ENCODE data around the gene NTSR1.

Gene NTSR1

DNA sequence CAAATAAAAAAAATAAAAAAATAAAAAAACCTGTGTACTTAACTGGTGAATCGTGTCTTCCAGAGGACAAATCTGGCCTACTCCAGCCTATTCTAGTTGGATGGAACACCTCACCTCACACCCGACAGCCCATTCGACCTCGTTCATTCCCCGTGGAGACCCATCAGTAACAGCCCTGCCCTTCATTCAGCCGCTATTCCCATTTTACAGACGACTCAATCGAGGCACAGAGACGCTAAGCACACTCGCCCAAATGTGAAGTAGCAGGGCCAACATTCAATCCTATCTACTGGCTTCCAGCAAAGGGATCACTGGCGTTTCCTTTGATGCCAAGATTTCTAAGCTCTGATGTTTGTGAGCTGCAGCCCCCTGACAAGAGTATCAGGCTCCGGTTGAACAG is 1.8 kb upstream of the NTSR1 start:
- no peak for FAIRE-seq

DNA sequence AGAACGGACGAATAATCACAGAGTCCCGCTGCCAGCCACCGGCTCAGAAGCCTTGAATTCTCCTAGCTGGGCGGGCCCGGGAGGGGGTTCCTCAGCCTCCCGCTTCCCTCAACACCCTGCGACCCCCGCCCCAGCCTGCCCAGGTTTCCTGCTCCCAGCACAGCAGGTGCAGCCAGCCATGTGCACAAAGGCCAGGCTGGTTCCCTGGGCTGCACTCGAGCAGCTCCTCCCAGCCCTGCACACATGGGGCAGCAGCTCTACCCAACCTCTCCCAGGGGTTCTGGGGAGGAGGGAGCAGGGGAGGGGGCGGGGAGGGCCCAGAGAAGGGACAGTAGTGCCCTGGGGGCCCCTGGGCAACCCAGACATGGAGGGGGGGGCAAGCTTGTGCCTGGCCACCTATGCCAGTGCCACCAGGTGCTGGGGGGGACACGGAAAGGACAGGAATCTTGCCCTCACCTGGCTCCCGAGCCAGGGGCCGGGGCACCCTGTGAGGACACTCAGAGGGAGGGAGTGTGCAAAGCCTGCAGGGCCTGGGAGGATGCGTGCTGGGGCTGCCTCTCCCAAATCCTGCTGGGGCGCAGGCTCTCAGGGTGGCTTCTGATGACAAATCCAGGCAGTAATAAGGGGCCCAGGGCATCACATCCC is 1.2 kb upstream of the NTSR1 start:
- no peak for FAIRE-seq
- DNase-seq (ENCODE audit: insufficient read length, low spot score) = no peak

More for the DNA sequence above, 1.8 kb upstream of the NTSR1 start:
- no peak for DNase-seq (ENCODE audit: insufficient read length, low spot score)

DNA sequence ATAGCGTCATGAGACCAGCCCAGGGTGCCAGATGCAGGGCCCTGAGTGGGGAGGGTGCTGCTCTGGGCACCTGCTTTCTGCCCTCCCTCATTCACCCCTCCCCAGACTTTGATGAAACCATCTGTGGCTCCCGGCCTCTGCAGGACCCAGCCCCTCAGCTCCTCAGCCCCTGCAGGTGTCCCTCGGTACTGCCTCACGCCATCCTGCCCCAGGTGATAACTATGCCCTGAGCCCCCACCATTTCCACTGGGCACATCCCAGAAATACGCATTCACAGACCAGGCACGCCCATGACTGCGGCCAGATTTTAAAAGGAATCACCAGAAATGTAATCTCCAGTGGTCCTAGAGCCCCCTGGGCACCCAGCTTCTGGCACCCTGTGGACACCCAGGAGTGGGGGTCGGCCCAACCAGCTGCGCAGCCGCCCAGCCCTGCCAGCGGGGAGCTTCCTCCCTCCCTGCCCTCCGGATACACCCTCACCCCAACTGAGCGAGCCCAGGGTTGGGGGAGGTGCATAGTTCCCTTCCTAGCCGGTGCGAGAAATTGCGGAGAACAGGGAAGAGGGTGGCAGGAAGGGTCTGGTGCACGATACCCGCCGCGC is 615 bp upstream of the NTSR1 start:
- DNase-seq (ENCODE audit: insufficient read length, low spot score) = peak; percentile 64
- no peak for FAIRE-seq

DNA sequence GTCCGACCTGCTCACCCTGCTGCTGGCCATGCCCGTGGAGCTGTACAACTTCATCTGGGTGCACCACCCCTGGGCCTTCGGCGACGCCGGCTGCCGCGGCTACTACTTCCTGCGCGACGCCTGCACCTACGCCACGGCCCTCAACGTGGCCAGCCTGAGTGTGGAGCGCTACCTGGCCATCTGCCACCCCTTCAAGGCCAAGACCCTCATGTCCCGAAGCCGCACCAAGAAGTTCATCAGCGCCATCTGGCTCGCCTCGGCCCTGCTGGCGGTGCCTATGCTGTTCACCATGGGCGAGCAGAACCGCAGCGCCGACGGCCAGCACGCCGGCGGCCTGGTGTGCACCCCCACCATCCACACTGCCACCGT is 885 bp downstream of the NTSR1 start:
- DNase-seq (ENCODE audit: insufficient read length, low spot score) (no peak), FAIRE-seq (no peak)

DNA sequence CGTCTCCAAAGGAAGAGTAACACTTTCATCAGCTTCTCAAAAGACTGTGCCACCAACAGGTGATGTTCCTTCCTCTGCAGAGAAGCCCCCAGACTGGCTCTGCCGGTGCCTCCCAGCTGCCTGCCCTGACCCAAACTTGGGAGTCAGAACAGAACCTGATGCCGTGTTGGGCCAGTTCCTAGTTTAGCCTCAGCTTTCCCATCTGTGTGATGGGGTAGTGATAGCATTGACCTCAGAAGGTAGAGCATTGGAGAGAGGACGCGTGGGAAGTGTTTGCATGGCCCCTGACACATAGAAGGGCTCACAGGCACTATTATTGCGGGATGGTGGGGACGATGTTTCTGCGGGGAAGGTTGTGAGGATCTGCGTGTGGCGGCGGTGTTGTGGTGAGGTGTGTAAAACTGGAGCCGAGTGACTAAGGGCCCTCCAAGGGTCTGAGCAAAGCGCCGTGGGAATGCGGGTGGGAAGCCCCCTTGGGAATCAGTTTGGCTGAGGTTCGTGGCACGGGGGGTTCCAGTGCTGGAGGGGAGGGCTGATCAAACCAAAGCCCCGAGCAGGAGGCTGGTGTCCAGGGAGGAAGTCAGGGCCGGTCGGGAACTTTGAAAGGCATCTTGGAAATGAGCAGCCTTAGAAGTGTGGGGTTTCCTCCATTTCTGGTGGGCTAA is 1.7 kb downstream of the NTSR1 start:
- DNase-seq (ENCODE audit: insufficient read length, low spot score) (no peak), FAIRE-seq (no peak)

DNA sequence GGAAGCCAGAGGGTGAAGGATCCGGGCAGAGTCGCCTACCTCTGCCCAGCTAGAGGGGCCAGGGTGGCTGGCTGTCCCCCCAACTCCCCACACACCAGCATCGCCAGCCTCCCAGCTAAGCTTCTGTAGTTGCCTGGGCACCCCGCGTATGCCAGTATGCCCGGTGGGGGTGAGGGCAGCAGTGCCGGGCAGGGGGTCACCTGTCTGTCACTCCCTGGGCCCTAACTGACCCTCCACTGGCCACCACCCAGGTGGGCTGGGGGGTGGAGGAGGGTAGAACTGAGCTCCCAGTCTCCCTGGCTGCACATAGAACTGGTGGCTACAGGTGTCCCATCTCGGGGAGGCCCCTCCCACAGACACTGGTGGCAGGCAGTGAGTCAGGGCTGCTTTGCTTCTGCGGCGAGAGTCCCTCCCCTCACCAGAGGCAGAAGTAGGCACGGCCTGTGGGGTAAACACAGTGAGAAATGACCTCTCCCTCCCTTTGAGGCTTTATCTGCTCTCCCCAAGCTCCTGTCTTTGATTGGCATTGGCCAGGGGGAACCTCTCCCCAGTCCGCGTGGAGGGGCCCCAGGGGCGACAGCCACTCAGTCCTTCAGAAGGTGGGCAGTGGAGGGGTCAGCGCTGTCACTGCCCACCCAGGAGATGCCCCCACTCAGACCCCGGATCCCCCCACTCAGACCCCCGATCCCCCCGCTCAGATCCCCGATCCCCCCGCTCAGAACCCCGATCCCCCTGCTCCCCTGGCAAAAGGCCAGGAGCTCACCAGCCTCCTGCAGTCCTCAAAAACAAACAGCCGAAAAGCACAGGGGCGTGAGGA is 2.5 kb downstream of the NTSR1 start:
- FAIRE-seq = no peak
- DNase-seq (ENCODE audit: insufficient read length, low spot score) = no peak

DNA sequence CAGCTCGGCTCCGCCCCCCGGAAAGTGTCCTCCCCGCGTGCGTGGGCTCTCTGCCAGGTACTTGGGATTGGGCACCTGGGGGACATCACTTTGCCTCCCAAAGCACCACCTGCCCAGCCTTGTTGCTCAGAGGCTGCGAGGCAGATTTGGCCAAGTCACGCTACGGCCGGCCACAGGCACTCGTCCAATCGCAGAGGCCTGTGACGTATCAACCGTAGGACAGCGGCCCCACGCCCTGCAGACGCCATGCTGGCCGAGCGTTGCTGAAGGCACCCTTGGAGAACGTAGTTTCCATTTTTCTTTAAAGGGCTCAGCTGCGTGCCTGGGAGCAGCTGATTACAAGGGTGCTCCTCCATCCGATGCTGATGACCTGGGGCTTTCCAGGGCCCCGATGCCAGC is 3.1 kb downstream of the NTSR1 start:
- FAIRE-seq = no peak
- DNase-seq (ENCODE audit: insufficient read length, low spot score) = no peak

DNA sequence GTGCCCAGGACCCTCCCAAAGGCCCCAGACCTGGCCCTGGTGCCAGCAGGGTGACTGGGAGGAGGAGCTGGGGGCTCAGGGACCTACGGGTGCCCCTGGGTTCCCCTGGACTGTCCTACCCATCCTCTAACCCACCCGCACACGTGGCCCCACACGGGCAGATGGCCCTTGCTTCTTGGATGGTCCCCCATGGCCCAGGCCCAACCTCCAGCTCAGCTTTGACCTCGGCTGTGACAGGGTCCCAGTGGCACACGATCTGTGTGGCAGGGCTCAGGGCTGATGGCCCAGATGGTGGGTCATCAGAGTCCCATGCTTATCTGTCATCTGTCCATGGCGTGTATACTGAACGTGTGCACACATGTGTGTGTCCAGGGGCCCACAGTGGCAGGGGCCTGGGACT is 4.0 kb downstream of the NTSR1 start:
- FAIRE-seq = no peak

DNA sequence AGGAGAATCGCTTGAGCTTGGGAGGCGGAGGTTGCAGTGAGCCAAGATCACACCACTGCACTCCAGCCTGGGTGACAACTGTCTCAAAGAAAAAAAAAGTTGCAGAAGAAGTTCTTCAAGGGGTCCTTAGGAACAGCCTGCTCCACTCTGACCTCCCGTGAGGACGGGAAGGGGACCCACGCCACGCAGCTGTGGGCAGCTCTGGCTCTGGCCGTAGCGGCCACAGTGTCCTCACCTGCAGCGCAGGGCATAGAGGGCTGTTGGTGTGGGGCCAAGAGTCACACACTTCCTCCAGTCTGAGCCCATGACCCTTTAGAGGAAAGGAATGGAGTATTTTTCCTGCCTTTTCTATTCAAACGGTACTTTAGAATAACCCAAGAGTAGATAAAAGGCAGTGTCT is 5.4 kb downstream of the NTSR1 start:
- FAIRE-seq = no peak

More for the DNA sequence above, 4.0 kb downstream of the NTSR1 start:
- DNase-seq (ENCODE audit: insufficient read length, low spot score) = no peak

DNA sequence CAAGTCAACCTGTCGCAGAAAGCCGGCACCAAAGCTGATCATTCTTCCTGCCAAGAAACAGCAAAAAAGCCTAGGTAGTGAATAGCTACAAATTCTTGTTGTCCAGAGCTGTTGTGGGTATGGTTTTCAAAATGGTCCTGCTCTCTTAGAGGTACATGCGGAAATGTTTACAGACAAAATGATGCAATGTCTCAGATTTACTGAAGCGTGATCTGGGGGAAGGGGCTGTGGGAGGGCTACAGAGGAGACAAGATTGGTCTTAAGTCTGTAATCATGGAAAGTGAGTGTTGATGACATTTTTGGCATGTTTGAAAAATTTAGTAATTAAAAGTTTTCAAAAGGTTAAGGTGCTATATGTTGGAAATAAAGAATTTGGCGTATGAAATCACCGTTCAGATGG is 6.2 kb downstream of the NTSR1 start:
- no peak for DNase-seq (ENCODE audit: insufficient read length, low spot score)

More for the DNA sequence above, 5.4 kb downstream of the NTSR1 start:
- no peak for DNase-seq (ENCODE audit: insufficient read length, low spot score)

DNA sequence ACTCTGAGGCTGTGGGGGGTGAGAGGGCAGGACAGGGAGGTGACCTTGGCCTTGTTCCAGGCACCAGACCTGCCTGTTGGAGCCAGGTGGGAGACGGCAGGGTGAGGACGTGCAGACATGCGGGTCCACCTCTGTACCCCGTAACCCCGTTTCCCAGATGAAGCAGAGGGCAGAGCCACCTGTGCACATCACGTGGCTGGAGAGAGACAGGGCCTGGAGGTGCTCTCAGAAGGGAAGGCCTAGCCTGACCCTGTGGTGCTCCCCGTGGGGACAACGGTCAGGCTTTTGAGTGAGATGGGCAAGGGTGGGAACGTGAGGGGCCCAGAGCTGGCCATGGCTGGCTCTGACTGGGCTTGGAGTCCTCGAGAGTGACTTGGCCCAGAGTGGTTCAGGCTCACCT is 6.6 kb downstream of the NTSR1 start:
- FAIRE-seq = no peak
- no peak for DNase-seq (ENCODE audit: insufficient read length, low spot score)

More for the DNA sequence above, 6.2 kb downstream of the NTSR1 start:
- FAIRE-seq = no peak

DNA sequence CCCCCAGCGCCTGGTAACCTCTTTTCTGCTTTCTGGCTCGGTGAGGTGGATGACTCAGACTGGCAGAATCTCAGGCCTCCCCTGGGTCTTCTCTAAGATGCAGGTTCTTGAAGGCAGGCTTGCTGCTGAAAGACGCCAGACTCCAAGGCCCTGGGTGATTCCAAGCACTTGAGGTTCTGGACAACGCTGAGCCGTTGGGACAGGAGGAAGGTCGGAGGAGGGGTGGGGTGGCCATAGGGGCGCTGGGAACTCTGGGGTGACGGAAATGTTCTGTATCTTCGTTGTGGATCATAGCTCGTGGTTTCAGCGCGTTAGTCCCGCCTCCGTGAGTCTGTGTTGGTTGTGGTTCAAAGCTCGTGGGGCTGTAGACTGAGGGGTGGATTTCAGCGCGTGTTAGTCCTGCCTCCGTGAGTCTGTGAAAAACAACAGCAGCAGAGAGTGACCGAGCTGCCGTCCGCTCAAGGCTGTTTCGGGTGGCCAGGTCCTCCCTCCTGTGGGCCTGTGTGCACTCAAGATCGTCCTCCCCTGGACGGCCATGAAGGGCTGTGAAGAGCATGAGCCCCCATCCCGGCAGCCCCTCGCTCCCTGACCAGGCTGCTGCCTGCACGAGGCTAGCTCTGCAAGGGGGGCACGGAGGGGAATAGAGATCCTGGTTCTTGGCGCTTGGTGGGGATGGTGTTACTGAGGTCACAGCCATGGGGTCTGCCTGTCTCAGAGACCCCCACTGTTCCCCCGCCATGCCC is 7.7 kb downstream of the NTSR1 start:
- FAIRE-seq (no peak), DNase-seq (ENCODE audit: insufficient read length, low spot score) (no peak)

DNA sequence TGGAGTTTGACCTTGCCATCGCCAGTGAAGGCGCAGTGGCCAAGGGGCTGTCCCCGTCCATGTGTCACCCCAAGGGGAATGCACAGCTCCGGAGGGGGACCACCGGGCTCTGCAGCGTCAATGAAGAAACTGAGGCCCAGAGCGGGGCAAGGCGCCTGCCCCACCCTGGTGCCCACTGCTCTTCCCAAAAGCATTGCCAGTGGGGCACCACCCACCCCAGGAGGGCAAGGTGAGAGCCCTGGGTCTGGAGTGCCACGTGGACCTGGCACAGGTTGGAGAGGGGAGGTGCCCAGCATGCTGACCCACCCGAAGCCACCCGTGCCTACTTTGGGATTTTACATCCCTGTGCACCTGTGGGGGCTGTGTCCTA is 8.3 kb downstream of the NTSR1 start:
- no peak for DNase-seq (ENCODE audit: insufficient read length, low spot score)
- FAIRE-seq = no peak

DNA sequence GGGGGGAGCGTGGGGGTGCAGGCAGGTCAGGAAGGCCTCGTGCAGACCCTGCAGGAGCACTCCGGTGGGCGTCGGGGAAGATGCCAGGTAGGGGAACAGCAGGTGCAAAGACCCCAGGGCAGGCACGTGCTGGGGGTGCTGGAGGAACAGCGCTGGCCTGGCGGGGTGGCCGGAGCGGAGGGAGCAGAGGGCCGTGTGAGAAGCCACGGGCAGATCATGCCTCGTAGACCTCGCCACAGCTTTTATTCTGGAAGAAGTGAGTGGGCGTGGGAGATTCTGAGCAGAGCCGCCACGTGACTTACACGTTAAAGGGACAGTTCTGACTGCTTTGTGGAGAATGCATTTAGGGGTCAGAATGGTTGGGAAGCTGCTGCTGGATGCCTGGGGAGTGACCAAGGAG is 9.3 kb downstream of the NTSR1 start:
- DNase-seq (ENCODE audit: insufficient read length, low spot score) = no peak
- FAIRE-seq = no peak

DNA sequence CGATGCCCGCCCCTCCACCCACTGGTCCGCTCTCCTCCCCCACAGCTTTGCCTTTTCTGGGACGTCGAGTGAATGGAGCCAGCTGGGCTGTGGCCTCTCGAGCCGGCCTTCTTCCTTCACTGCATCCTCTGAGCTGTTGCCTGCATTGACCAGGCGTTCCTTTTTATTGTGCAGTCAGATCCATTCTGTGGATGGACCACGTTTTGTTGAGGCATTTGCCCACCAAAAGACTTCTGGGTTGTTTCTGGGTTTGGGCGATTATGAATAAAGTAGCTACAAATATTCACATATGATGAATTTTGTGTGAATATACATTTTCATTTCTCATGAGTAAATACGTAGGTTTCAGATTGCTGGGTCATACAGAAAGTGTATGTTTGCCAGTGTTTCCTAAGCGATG is 9.9 kb downstream of the NTSR1 start:
- FAIRE-seq (no peak), DNase-seq (ENCODE audit: insufficient read length, low spot score) (no peak)

DNA sequence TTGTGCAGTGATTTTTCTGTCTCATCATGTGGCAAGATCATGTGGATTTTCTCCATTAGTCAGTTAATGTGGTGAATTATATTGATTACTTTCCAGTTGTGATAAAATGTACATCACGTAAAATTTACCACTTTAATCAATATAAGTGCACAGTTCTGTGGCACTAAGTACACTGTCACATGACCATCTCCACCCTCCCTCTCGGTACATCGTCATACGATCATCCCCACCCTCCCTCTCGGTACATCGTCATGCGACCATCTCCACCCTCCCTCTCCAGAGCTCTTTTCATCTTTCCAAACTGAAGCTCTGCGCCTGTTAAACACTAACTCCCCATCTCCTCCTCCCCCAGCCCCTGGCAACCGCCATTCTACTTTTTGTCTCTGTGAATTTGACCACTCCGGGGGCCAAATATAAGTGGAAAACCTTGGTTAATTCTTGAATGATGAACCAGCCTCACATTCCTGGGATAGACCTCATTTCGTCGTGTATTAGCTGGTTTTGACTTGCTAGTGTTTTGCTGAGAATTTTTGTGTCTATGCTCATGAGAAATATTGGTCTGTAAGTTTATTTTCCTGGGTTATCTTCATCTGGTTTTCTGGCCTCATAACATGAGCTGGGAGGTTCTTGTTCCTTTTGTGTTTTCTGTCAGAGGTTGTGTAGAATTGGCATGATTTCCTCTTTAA is 10.8 kb downstream of the NTSR1 start:
- no peak for DNase-seq (ENCODE audit: insufficient read length, low spot score)
- FAIRE-seq = no peak

DNA sequence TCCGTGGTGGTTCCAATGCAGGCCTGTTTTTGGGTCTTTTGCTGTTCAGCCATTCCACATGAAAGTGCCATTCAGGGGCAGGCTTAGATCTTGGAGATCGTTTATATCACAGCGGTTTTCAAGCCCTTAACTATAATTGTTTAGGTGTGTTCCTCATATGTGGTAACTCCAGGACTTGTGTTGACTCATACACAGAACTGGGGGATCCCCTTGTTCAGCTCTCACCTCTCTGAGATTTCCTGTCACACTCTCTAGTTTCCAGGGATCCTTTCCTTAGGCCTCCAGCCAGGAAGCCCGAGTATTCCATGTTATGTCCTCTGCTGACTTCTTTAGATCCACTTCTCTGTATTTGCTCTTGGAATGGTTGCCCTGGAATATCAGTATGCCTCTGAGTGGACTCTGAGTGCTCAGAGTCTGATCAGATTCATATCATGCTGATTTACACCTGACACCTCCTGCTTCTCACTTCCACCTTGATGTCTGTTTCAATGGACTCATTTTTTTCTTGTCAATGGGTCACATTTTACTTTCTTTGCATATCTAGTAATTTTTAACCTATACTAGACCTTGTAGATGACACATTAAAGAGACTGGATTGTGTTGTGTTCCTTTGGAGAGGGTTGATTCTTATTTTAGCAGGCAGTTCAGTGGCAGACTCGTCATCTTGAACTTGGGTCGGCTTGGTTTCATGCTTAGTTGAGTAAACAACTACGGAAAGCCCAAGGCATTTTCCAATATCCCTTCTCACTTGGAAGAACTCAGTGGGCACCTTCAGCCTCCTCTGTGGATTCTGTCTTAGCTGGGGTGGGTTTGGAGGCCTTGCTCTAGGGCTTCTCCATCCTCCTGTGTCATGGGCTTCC is 13.1 kb downstream of the NTSR1 start:
- DNase-seq (ENCODE audit: insufficient read length, low spot score) (no peak), FAIRE-seq (no peak)

DNA sequence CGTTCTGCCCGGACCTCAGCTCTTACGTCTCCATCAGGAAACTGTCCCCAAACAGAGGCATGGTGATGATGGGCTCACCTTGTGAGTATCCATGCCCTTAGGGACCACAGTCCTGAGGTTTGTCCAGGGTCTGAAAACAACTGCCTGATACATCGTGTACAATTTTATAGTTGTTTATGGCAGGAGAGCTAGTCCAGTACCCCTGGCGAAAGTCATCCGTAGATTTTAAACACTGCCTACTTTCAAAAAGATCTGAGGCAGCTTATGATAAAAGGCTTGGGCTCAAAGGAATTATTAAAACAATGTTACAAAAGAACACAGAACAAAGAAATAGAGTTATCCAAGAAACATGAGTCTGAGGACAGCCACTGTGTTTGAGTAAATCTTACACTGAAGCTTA is 14.0 kb downstream of the NTSR1 start:
- FAIRE-seq = no peak
- no peak for DNase-seq (ENCODE audit: insufficient read length, low spot score)

DNA sequence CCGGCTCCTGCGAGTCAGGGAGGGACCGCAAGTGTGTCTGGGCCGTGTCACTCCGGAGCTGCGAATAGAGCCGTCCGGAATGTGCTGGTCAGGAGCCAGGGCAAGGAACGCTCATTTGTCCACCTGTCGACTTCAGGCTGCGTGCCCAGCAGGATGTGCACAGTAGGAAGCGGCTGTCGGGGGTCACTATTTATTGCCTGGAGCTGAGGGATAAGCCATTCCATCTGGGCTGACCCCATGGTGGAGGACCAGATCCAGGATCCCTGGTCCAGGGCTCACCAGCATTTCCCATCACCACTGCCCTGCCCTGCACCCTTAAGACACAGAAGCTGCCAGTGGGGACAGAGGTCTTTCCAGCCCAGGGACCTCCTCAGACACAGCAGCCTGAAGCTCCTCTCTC is 14.7 kb downstream of the NTSR1 start:
- no peak for FAIRE-seq
- DNase-seq (ENCODE audit: insufficient read length, low spot score) = no peak

Data from GM19239 (cell line).